Endothelial cell of umbilical vein (primary cell): ENCODE results near the gene OXNAD1. TPM values are rescaled to one million over a fixed set of nuclear protein-coding genes. Genes with fewer than 3 reads are reported as not detected.

Experiments
- BruUV-seq: library from RNA; stranded (reverse); fragments of 400-500 nt; replicated peaks from 2 replicates; lab custom pipeline; 2021; lab: Mats Ljungman, UMichigan
- CTCF ChIA-PET: fragments of 300-600, 350-600 bp; sonication (Branson Sonifier 250); formaldehyde crosslinking; loops from one replicate; lab custom pipeline; 2021; ENCODE audit warnings: antibody characterized with exemption, inconsistent platforms; lab: Charles Lee
- POLR2A ChIA-PET: fragments of 300-600, 350-600 bp; sonication (Branson Sonifier 250); formaldehyde crosslinking; loops from one replicate; lab custom pipeline; 2021; ENCODE audit warnings: antibody characterized with exemption, inconsistent platforms; lab: Charles Lee
- DNase-seq: peaks from one replicate; pipeline ENCODE4 v3.0.0-alpha.2; 2011; ENCODE audit warnings: low read depth, low spot score
- FAIRE-seq: peaks from 2 replicates; lab custom pipeline; 2011; peaks lifted over from hg19 to GRCh38; lab: Jason Lieb, UNC
- H2AFZ ChIP-seq: 2 replicates; pipeline ENCODE4 v1.6.0; 2012; ENCODE audit warnings: low read depth, low read length, control low read depth, inconsistent platforms
- H3K27ac ChIP-seq: 2 replicates; pipeline ENCODE4 v1.5.1; 2011; ENCODE audit warnings: low read depth, mild to moderate bottlenecking, control low read depth, low read length, moderate library complexity; ENCODE audit not compliant: insufficient read depth
- H3K27me3 ChIP-seq, 2 experiments: 2 replicates each; pipeline versions ENCODE4 v1.6.0 to v1.6.1; 2011; ENCODE audit warnings: low read length in 2 of 2, mixed read lengths in 1 of 2; ENCODE audit not compliant: control insufficient read depth in 2 of 2, insufficient read depth in 2 of 2
- H3K36me3 ChIP-seq, 2 experiments: 2 replicates in 1 of 2; 3 replicates in 1 of 2; pipeline ENCODE4 v1.5.1; 2011; ENCODE audit warnings: low read length in 2 of 2, mild to moderate bottlenecking in 1 of 2, moderate library complexity in 1 of 2; ENCODE audit not compliant: control insufficient read depth in 2 of 2, insufficient read depth in 2 of 2; ENCODE audit errors: extremely low read depth in 1 of 2
- H3K4me1 ChIP-seq: 3 replicates; pipeline ENCODE4 v1.5.1; 2011; ENCODE audit warnings: mild to moderate bottlenecking, low read length; ENCODE audit not compliant: control insufficient read depth, insufficient read depth; ENCODE audit errors: extremely low read depth
- H3K4me2 ChIP-seq: 2 replicates; pipeline ENCODE4 v1.6.1; 2011; ENCODE audit warnings: low read length, control low read depth, mixed read lengths; ENCODE audit not compliant: insufficient read depth
- H3K4me3 ChIP-seq, 3 experiments: fragments of 200-600 bp in 1 of 3; sonication (generic), shearing (Covaris generic) in 1 of 3; replicated peaks in 1 of 3; 2 replicates each; pipeline ENCODE4 v1.5.1; 2011 to 2016; ENCODE audit warnings: control low read depth in 3 of 3, low read length in 3 of 3, mild to moderate bottlenecking in 2 of 3, inconsistent platforms in 1 of 3, low read depth in 1 of 3, moderate library complexity in 1 of 3; ENCODE audit not compliant: insufficient read depth in 1 of 3
- H3K79me2 ChIP-seq: 2 replicates; pipeline ENCODE4 v1.6.0; 2012; ENCODE audit warnings: low read length, inconsistent platforms; ENCODE audit not compliant: control insufficient read depth, insufficient read depth
- H3K9ac ChIP-seq: replicated peaks from 2 replicates; pipeline ENCODE3; 2011; ENCODE audit warnings: low read length, control low read depth; ENCODE audit not compliant: insufficient read depth; ENCODE audit errors: extremely low read depth
- H3K9me1 ChIP-seq: replicated peaks from 3 replicates; pipeline ENCODE4 v1.6.0; 2011; ENCODE audit warnings: mild to moderate bottlenecking, low read length; ENCODE audit not compliant: control insufficient read depth, insufficient read depth; ENCODE audit errors: extremely low read depth
- H3K9me3 ChIP-seq: replicated peaks from 2 replicates; pipeline ENCODE4 v1.5.1; 2012; ENCODE audit warnings: low read length, inconsistent platforms; ENCODE audit not compliant: control insufficient read depth, insufficient read depth
- H4K20me1 ChIP-seq: replicated peaks from 2 replicates; pipeline ENCODE3; 2011; ENCODE audit warnings: mild to moderate bottlenecking, low read length; ENCODE audit not compliant: control insufficient read depth, insufficient read depth; ENCODE audit errors: extremely low read depth
- EZH2 ChIP-seq: IDR thresholded peaks from 2 replicates; pipeline ENCODE4 v1.6.1; 2012; ENCODE audit warnings: borderline replicate concordance, low read depth, mild to moderate bottlenecking, moderate library complexity, low read length, inconsistent platforms; ENCODE audit not compliant: severe bottlenecking
- FOS ChIP-seq: IDR thresholded peaks from 2 replicates; pipeline ENCODE4 v1.6.1; 2011; ENCODE audit warnings: mild to moderate bottlenecking, low read length, moderate library complexity, borderline replicate concordance; ENCODE audit not compliant: insufficient read depth
- GATA2 ChIP-seq: IDR thresholded peaks from 2 replicates; pipeline ENCODE4 v1.7.0; 2011; ENCODE audit warnings: low read depth, mild to moderate bottlenecking, moderate library complexity, mixed read lengths, low read length; ENCODE audit not compliant: insufficient read length, insufficient read depth
- JUN ChIP-seq: IDR thresholded peaks from 2 replicates; pipeline ENCODE4 v1.6.1; 2011; ENCODE audit warnings: borderline replicate concordance, low read depth; ENCODE audit not compliant: insufficient read length, insufficient read depth
- MYC ChIP-seq: IDR thresholded peaks from one replicate; pipeline ENCODE4 v1.6.1; 2011; ENCODE audit warnings: mild to moderate bottlenecking, low read depth, low read length
- POLR2A ChIP-seq: IDR thresholded peaks from 2 replicates; pipeline ENCODE4 v1.6.1; 2012; ENCODE audit warnings: low read depth, mild to moderate bottlenecking, control low read depth, low read length
- POLR2AphosphoS5 ChIP-seq: IDR thresholded peaks from 2 replicates; pipeline ENCODE4 v1.6.1; 2012; ENCODE audit warnings: low read depth, mild to moderate bottlenecking, control low read depth, low read length, moderate library complexity; ENCODE audit not compliant: insufficient read depth
- dilution Hi-C: fragments of 300-500 bp; cut with MboI; formaldehyde crosslinking; loops from one replicate; pipeline ENCODE4 v1.15.0; 2019; ENCODE audit warnings: low sequenced_read_pairs; ENCODE audit not compliant: extremely low pct_ligation_motif_present
- intact Hi-C: fragments of 100-400 bp; cut with micrococcal nuclease; formaldehyde crosslinking; loops from one replicate; pipeline ENCODE4 v1.10.0; 2022
- polyA plus RNA-seq, 4 experiments: library from polyadenylated mRNA; depleted of rRNA in 3 of 4; stranded (reverse) in 3 of 4; unstranded in 1 of 4; fragments of >200 nt; gene quantifications; 2 replicates each; pipeline versions ENCODE4 v1.2.1 to v1.2.3, GENCODE V29; 2011 to 2012; ENCODE audit warnings: missing spikeins in 1 of 4
- total RNA-seq: library from RNA; stranded (reverse); gene quantifications from 2 replicates; pipeline ENCODE4 v1.2.3, GENCODE V29; 2021
- TF ChIP-seq, protein P1 (sequence below): IDR thresholded peaks from 2 replicates; pipeline ENCODE4 v1.6.1; 2011; ENCODE audit not compliant: insufficient read depth, insufficient read length
- TF ChIP-seq, protein P2 (sequence below), 2 donors: IDR thresholded peaks; 1 replicate in 1 of 2; 2 replicates in 1 of 2; pipeline ENCODE4 v1.5.1; 2011; ENCODE audit warnings: low read length in 2 of 2, mild to moderate bottlenecking in 2 of 2, moderate library complexity in 2 of 2, control low read depth in 1 of 2, inconsistent platforms in 1 of 2, low read depth in 1 of 2; ENCODE audit not compliant: insufficient read depth in 1 of 2; ENCODE audit errors: extremely low read depth in 1 of 2

OXNAD1 gene
- total and polyA plus RNA-seq, 2 donors (not counting 3 experiments of a cell fraction or from before 2014, with no cell fraction given), result 5.5 to 9.7 TPM

DNA sequence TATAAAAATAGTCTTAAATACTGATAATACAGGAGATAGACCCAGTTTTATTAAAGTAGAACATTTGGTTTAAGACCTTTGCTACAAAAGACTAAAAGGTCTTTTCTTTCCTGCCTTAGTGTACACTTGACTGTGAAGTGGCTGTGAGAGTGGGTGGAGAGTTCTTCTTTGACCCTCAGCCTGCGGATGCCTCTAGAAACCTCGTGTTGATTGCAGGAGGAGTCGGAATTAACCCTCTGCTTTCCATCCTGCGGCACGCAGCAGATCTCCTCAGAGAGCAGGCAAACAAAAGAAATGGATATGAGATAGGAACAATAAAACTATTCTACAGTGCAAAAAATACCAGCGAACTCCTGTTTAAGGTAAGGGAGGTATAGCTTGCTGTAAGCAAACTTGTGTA, 36.5 kb downstream of the OXNAD1 start:
- no peaks in the 10 kb centered on the region for H3K27me3 ChIP-seq
- no peak overlapping the region for H3K27ac ChIP-seq
- ChIA-PET CTCF (interaction anchor here (1.6 to 2.0 kb wide), 2 partner anchors 11 to 215 kb away, joined by 5 to 12 read pairs; no protein-coding TSS in a partner anchor), POLR2A (no interaction called here)
- H3K36me3 ChIP-seq, result peaks cover 0 to 3% of the 10 kb centered on the region in 2 experiments
- no peak overlapping the region for H3K4me2 ChIP-seq
- TF ChIP-seq GATA2 (no peak), EZH2 (no peak), POLR2A (no peak), POLR2AphosphoS5 (no peak), FOS (no peak), JUN (no peak), MYC (no peak)
- TF ChIP-seq, protein P1, sequence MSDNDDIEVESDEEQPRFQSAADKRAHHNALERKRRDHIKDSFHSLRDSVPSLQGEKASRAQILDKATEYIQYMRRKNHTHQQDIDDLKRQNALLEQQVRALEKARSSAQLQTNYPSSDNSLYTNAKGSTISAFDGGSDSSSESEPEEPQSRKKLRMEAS, result no peak
- TF ChIP-seq, protein P2, sequence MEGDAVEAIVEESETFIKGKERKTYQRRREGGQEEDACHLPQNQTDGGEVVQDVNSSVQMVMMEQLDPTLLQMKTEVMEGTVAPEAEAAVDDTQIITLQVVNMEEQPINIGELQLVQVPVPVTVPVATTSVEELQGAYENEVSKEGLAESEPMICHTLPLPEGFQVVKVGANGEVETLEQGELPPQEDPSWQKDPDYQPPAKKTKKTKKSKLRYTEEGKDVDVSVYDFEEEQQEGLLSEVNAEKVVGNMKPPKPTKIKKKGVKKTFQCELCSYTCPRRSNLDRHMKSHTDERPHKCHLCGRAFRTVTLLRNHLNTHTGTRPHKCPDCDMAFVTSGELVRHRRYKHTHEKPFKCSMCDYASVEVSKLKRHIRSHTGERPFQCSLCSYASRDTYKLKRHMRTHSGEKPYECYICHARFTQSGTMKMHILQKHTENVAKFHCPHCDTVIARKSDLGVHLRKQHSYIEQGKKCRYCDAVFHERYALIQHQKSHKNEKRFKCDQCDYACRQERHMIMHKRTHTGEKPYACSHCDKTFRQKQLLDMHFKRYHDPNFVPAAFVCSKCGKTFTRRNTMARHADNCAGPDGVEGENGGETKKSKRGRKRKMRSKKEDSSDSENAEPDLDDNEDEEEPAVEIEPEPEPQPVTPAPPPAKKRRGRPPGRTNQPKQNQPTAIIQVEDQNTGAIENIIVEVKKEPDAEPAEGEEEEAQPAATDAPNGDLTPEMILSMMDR (IDR thresholded peaks at IDR 0.05; ENCODE audit: extremely low read depth in 1 of 2, insufficient read depth in 1 of 2, low read depth in 1 of 2, low read length in 2 of 2), result no peak
- H4K20me1 ChIP-seq, result no peaks in the 10 kb centered on the region
- no peaks in the 10 kb centered on the region for H3K4me1 ChIP-seq
- dilution Hi-C loops, result no loop called here
- no peaks in the 10 kb centered on the region for H3K79me2 ChIP-seq
- no TSS peak for BruUV-seq
- H3K9me3 ChIP-seq, result no peaks in the 10 kb centered on the region
- no peaks in the 10 kb centered on the region for H3K9me1 ChIP-seq
- intact Hi-C loops, result no loop called here
- DNase-seq (no peak), FAIRE-seq (no peak)
- H3K9ac ChIP-seq, result no peak overlapping the region
- H2AFZ ChIP-seq, result no peak overlapping the region
- no peak overlapping the region for H3K4me3 ChIP-seq
